Dermis blood vessel endothelial cell (primary cell): Measurements from ENCODE around the gene MAPK12. TPM values are rescaled to one million over a fixed set of nuclear protein-coding genes. Genes with fewer than 3 reads are reported as not detected.

Experiments
- DNase-seq: peaks from one replicate; pipeline ENCODE4 v3.0.0; 2010
- total RNA-seq: library from RNA; depleted of rRNA; stranded (reverse); fragments of >200 nt; gene quantifications from 2 replicates; pipeline ENCODE4 v1.2.3, GENCODE V29; 2014

Gene MAPK12
- total RNA-seq, 1 donor from 2014 or later = 118 TPM

DNA sequence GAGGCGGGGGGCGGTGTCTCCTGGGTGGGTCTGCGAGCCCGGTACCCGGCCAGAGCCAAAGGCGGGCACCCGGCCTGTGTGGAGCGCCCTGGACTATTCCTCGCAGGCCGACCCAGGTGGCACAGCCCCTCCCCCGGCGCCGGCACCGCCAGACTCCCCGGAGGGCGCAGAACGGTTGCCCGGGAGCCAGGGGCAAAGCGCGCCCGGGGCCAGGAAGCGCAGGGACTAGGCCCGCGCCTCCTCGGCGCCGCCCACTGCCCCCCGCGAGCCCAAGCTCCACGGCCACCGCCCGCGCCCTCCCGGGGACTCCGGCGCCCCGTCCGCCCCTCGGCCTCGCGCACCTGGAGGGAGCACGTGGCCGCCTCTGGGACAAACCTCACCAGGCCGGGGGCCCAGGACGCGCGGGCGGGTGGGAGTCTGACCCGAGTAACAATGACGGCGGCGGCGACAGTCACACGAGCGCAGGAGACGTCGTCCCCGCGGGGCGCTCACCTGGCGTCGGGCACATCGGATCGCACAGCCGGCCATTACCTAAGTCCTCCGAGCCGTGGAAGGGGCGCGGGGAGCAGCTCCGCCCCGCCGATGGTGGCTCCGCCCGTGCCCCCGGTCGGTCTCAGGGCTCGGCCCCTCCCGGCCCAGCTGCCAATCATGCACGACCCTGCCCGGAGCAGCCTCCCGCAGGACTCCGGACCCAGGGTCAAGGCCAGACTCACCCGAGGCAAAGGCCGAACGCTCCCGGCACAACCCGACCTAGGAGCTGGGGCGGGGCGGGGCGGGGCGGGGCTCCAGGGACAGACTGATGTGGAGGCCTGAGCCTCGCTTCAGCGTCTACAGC is 38.5 kb upstream of the MAPK12 start:
- no peak for DNase-seq

DNA sequence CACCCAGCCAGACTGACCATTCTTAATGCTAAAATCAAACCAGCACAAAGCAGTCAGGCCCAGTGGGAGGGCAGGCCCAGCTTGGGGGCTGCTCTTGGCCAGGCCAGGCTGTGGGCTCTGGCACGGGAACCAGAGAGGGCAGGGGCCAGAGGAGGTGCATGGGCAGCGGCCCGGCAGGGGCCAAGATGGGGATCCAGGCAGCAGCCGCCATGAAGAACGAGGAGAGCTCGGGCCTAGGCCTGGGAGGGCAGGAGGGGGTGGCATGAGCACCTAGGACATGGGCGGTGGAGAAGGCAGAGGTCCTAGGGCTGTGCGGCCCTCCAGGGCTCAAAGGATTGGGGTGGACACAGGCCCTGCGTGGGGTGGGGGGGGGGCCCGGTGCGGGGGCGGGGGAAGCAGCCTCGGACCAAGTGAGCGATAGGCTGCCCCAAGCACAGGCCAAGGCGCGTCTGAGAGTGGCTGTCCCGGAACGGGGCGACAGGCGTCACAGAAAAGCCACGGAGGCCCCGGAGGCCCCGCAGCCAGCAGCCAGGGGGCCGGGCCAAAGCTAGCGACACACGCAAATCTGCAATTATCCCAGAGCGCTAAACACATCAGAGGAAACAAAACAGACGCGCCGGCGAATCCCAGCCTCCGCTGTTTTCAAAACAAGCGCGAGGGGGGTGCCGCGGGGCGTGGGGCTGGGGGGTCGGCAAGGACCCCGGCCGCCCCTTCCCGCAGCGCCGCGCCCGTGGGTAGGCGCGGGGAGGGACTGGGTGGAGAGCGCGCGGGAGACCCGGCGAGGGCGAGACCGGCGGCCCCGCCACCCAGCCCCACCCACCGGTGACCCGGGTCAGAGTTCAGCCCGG is 37.7 kb upstream of the MAPK12 start:
- DNase-seq = peak; percentile 47

- no peak for DNase-seq
Observed at GRCh38 chr22:50298266-50298637, 36.8 kb upstream of the MAPK12 start.

- no peak for DNase-seq
Observed at GRCh38 chr22:50297510-50298265, 36.2 kb upstream of the MAPK12 start.

- DNase-seq = no peak
Observed at GRCh38 chr22:50296658-50297490, 35.4 kb upstream of the MAPK12 start.

DNA sequence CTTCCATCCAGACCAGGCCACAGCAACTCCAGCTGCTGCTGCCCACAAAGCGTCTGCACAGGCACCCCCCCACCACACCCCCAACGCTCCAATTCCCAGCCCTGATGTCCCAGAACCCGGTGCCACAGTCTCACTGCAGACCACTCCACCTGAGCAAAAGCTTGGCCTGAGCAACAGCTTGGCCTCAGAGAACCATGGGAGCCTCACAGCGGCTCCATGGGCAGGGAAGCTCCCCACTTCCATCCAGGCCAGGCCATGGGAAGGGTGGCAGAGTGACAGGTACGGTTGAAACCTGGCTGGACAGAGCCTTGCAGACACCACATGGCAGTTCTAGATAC is 32.8 kb upstream of the MAPK12 start:
- no peak for DNase-seq

DNA sequence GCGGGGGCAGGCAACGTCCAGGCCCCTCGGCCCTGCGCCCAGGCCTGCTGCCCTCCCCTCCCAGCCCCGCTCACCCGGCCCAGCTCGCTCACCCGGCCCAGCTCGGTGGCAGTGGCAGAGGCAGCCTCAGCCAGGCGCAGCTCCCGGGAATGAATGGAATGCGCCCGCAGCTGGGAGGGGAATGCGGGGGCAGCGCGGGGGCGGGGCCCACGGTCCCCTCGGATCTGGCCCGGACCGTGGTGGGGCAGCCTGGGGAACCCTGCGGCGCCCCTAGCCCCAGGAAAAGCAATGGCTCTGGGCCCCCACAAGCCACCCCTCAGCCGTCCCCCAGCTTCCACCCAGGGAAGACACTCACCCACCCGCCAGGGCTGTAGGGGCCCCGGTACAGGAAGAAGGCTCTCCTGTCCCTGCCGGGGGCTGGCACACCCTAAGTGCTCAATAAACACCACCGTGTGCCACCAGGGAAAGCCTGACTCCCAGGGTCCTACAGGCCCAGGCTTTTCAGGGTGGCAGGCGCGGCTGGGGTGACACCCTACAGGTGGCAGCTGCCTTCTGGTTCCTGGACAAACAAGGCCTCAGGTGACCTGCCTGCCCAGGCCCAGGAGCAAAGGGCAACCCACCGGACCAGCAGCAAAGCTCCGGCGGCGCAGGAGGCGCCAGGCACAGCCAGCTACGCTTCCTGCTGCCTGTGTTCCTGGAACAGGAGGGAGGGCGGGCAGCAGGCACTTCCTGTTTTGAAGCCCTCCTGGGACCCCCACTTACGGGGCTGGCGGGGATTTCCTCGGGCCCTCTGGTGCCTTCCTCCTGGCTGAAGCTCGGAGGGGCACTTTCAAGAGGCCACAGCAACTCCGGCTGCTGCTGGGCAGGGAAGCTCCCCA is 32.2 kb upstream of the MAPK12 start:
- peak; percentile 71 for DNase-seq

- DNase-seq = no peak
Observed at GRCh38 chr22:50292643-50293440, 31.4 kb upstream of the MAPK12 start.

GRCh38 chr22:50289942-50290630 is 28.6 kb upstream of the MAPK12 start:
- no peak for DNase-seq

DNA sequence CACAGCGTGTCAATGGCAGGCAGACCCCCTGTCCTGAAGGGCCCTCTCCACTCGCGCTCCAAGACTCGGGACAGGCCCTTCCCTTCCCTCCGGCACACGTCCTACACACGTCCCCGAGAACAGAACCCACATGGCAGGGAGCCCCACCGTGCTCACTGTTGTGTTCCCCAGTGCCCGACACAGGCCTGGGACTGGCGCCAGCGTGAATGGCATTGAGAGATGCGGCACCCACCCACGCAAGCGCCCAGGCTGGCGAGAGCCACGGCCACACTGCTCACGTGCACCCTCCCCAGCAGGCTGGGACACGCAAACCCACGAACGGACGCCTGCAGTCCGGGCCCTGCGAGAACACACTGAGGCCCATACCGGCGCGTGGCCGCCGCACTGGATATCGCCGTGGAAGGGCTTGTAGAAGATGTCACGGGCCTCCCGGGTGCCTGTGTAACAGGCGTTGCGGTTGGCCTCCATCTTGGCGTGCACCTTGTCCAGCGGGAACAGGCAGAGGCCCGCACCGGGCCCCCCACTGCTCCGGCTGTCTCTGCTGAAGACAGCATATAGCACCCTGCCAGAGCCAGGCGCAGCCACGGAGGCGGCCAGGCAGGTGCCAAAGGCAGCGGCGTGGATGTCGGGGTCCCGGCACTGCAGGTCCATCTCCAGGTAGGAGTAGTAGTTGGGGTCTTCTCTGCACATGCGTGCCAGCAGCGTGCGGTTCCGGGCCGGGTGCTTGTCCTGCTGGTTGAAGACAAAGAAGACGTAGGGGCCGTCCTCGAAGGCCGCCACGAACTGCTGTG is 27.9 kb upstream of the MAPK12 start:
- DNase-seq = no peak

DNA sequence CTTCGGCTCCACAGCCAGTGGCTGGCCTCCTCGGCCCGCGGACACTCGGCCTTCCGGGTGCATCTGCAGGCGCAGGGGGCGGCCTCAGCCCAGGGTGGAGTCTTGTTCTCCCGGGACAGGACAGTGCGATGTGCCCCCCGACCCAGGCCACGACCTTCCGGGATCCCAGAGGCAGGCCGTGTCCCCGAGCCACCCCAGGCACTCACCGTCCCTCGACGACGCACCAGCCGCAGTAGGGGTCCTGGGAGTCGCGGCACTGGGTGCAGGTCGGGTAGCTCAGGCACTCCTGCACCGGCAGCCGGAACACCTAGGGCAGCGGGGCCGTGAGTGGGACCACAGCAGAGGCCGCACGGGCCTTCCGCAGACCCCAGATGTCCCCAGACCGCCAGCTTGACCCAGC is 26.2 kb upstream of the MAPK12 start:
- no peak for DNase-seq

DNA sequence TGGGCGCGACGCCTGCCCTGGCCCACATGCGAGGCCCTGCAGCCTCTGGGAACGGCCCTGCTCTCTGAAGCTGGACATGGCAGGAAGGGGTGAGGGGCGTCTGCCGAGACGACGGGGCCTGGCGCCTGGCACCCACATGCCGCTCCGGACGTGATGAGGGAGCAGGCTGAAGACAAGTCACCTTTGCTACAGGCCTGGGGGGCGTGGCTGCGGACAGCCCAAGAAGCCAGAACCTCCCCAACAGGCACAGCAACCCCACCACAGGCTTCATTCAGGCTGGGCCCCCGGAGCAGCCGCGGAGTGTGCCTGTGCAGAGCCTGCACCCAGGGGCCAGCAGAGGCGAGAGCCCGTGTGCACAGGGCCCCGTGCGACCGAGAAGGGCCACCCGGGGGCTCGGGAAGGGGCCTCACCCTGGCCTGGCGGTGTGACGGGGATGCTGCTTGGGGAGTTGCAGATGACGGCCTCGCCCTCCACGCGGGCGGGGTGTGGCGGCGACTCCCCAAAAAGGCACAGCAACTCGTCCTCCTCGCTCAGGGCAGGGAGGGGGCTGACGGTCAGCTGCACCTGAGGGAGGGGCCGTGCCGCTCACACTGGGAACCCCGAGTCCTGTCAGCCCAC is 25.3 kb upstream of the MAPK12 start:
- no peak for DNase-seq

GRCh38 chr22:50286275-50286674 is 24.8 kb upstream of the MAPK12 start:
- no peak for DNase-seq

- no peak for DNase-seq
Observed at GRCh38 chr22:50285568-50286229, 24.2 kb upstream of the MAPK12 start.

- DNase-seq = no peak
Observed at GRCh38 chr22:50284479-50284878, 23.0 kb upstream of the MAPK12 start.

DNA sequence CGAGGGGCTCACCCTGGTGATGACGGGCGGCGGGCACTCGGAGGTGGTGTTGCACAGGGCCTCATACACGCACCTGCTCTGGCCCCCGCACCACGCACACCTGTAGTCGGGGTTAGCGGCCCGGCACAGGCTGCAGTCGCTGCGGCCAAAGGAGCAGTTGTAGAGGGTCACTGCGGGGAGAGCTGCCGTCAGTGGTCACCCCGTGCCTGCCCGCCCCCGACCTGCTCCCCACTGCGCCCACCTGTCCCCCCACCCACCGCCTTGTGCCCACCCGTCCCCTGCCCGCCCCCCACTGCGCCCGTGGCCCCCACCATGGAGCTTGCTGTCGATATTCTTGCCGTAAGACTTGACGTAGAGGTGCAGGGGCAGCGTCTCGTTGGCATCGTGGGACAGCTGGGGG is 22.3 kb upstream of the MAPK12 start:
- DNase-seq = no peak

- DNase-seq = peak; percentile 44
Observed at GRCh38 chr22:50282361-50283155, 21.1 kb upstream of the MAPK12 start.
